Testis (tissue), 2 donors: ENCODE measurements around the gene C2CD5.

Experiments used
- CTCF ChIP-seq, 3 experiments: fragments of 450-650 bp in 2 of 3; fragments of 200-600 bp in 1 of 3; sonication (generic) in 1 of 3; IDR thresholded peaks; one replicate each; pipeline ENCODE4 v1.5.1; 2016 to 2019; ENCODE audit warnings: antibody characterized with exemption in 3 of 3, mild to moderate bottlenecking in 2 of 3, moderate library complexity in 1 of 3
- POLR2A ChIP-seq: fragments of 450-650 bp; IDR thresholded peaks from one replicate; pipeline ENCODE4 v1.6.1; 2017; ENCODE audit warnings: antibody characterized with exemption, mild to moderate bottlenecking, moderate library complexity

- TF ChIP-seq POLR2A, result no peak
- TF ChIP-seq CTCF (IDR thresholded peaks at IDR 0.05), result no peak
Observed at GRCh38 chr12:22447223-22447622, 97.1 kb downstream of the C2CD5 start.
